PFSK-1 (cell line): ENCODE measurements around the gene GMCL2.

Experiments used
- FOXP2 ChIP-seq: optimal IDR thresholded peaks from 2 replicates; pipeline ENCODE3; 2011; ENCODE audit warnings: borderline replicate concordance, control low read depth, inconsistent platforms; ENCODE audit not compliant: insufficient read depth; ENCODE audit errors: extremely low read length, extremely low read depth
- POLR2AphosphoS5 ChIP-seq: IDR thresholded peaks from 2 replicates; pipeline ENCODE4 v1.6.1; 2012; ENCODE audit warnings: low read depth, mild to moderate bottlenecking, control low read depth, low read length, moderate library complexity
- REST ChIP-seq, 2 experiments: IDR thresholded peaks; 2 replicates each; pipeline versions ENCODE4 v1.6.1 to v1.8.0; 2011 to 2012; ENCODE audit warnings: low read depth in 2 of 2, low read length in 2 of 2, control low read depth in 1 of 2, inconsistent platforms in 1 of 2, mild to moderate bottlenecking in 1 of 2, moderate library complexity in 1 of 2; ENCODE audit not compliant: insufficient read depth in 1 of 2
- SIN3A ChIP-seq: IDR thresholded peaks from 2 replicates; pipeline ENCODE4 v1.6.1; 2012; ENCODE audit warnings: mild to moderate bottlenecking, low read length, moderate library complexity, borderline replicate concordance; ENCODE audit not compliant: insufficient read depth

GRCh38 chr5:178227138-178227659 lies 40.0 kb upstream of the GMCL2 start:
- TF ChIP-seq REST (IDR thresholded peaks at IDR 0.05; ENCODE audit: insufficient read depth in 1 of 2, low read depth in 2 of 2, low read length in 2 of 2) (no peak), FOXP2 (no peak), POLR2AphosphoS5 (no peak; the same call in 1 of the 2 replicates), SIN3A (no peak)
